Activated naive CD4-positive, alpha-beta T cell treated with anti-CD3 and anti-CD28 coated beads, Interleukin-2, amount 50 U/mL, for 72 hours (primary cell): ENCODE data around the gene BRAT1. TPM values are rescaled to one million over a fixed set of nuclear protein-coding genes. Genes with fewer than 3 reads are reported as not detected.

ENCODE experiments used
- ATAC-seq, 2 donors: fragments of 150-1000 bp; cut with Tn5 transposase; 2 replicates each; pipeline ENCODE4 v1.10.0; 2021; ENCODE audit warnings: mild to moderate bottlenecking in 2 of 2, moderate library complexity in 2 of 2
- DNase-seq, 2 donors: peaks; one replicate each; pipeline ENCODE4 v3.0.0; 2021 to 2022; ENCODE audit warnings: low spot score in 2 of 2
- H3K27ac Mint-ChIP-seq, 2 donors: one replicate each; pipeline ENCODE4 v1.8.0; 2022; ENCODE audit warnings: mild to moderate bottlenecking in 2 of 2, mixed read lengths in 2 of 2
- H3K36me3 Mint-ChIP-seq, 2 donors: one replicate each; pipeline ENCODE4 v1.8.0; 2022; ENCODE audit warnings: mixed read lengths in 2 of 2
- H3K9me3 Mint-ChIP-seq, 2 donors: one replicate each; pipeline ENCODE4 v1.8.0; 2022; ENCODE audit warnings: mixed read lengths in 2 of 2
- total RNA-seq, 2 donors: library from RNA; stranded (reverse); gene quantifications; one replicate each; pipeline ENCODE4 v1.2.3, GENCODE V29; 2022

Gene BRAT1
- total RNA-seq, 2 donors from 2014 or later, result 26.5 to 37.5 TPM

DNA sequence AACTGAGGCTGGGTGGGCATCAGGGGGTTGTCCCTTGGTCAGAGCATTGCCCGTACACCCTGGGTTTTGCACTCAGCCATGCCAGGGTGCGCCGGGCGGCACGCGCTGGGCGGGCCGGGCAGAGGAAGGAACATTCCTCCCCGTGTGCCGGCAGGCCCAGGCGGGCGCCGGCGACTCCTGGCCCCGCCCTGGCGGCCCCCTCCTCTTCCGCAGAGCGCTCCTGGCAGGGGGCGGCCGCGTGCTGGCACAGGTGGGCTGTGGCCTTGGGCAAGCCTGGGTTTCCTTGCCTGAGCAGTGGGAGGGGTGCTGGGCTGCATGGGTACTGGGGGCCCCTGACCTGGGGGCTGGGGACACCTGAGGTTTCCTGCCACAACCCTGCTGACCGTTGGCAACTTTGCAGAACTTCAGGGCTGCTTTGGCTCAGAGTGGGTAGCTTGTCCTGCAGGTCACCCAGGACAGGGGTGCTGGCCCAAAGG, 31.8 kb downstream of the BRAT1 start:
- no peak for DNase-seq
- H3K9me3 Mint-ChIP-seq, result no peaks in the 10 kb centered on the region
- ATAC-seq, result no peak
- H3K36me3 Mint-ChIP-seq, result peaks cover 0 to 6% of the 10 kb centered on the region in 2 donors
- H3K27ac Mint-ChIP-seq, result no peak overlapping the region

GRCh38 chr7:2522780-2523433, 32.4 kb downstream of the BRAT1 start:
- peak in 1 of 2 donors; percentile 53 for DNase-seq
- Mint-ChIP-seq H3K27ac (peak overlapping the region; percentile 14 to 72), H3K9me3 (no peaks in the 10 kb centered on the region), H3K36me3 (peaks cover 0 to 6% of the 10 kb centered on the region in 2 donors)
- ATAC-seq, result peak; percentile 1 to 12

GRCh38 chr7:2521952-2522591, 33.3 kb downstream of the BRAT1 start:
- Mint-ChIP-seq H3K36me3 (peaks cover 0 to 6% of the 10 kb centered on the region in 2 donors), H3K27ac (peak overlapping the region; percentile 4 to 72), H3K9me3 (no peaks in the 10 kb centered on the region)
- DNase-seq (peak; percentile 58 to 85), ATAC-seq (peak; percentile 35 to 74)

GRCh38 chr7:2521341-2521745, 34.0 kb downstream of the BRAT1 start:
- DNase-seq (no peak), ATAC-seq (peak in 1 of 2 donors; percentile 1)
- Mint-ChIP-seq H3K36me3 (peaks cover 0 to 6% of the 10 kb centered on the region in 2 donors), H3K9me3 (no peaks in the 10 kb centered on the region), H3K27ac (peak overlapping the region; percentile 4 to 72)

DNA sequence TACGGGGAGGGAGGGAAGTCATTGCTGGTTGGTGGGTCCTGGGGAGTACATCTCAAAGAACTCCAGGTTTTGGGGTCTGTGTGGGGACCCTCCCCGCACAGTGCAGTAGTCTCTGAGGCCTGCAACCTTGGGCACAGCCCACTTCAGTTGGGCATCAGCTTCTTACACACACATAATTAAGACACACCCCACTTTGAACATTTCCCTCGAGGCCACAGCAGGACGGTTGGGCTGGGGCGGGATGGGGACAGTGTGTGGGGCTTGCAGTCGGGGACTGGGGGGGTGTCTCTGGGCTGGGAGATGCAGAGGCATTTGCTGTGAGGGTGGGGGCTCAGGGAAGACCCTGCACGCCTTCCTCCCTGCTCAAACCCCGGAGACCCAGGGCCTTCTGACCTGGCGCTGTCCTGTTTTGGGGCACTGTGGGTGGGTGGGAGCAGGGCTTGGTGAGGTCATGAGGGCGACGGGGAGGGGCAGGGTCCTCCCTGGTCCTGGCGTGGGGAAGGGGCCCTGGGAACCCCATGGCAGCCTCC, 34.5 kb downstream of the BRAT1 start:
- DNase-seq, result no peak

DNA sequence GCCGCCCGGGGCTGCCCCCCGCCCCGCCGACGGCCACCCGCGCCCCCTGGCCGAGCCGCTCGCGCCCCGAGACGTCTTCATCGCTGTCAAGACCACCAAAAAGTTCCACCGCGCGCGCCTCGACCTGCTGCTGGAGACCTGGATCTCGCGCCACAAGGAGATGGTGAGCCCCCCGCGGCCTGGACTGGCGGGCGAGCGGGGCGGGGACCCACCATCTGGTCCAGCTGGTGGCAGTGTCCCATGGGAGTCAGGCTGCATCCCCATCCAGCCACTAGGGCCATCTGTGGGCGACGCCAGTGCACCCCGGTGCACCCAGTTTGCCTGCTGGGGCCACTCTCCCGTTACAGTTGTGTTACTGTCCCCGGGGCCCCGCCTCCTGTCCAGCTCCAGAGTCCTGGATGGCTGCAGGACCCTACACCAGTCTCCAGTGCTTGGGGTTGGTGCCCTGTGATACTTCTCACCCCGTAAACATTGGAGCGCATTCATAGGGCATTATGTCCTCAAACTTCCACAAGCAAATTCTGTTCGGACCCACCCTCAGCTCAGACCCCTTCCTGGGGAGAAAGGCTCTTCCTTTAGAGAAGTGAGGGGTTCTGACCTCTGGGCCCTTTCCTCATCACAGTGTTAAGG, 35.1 kb downstream of the BRAT1 start:
- peak overlapping the region; percentile 36 to 73 for H3K27ac Mint-ChIP-seq
- H3K36me3 Mint-ChIP-seq, result peaks cover 0 to 6% of the 10 kb centered on the region in 2 donors
- no peak for DNase-seq
- ATAC-seq, result peak; percentile 3 to 10
- H3K9me3 Mint-ChIP-seq, result no peaks in the 10 kb centered on the region

More for the DNA sequence above, 34.5 kb downstream of the BRAT1 start:
- Mint-ChIP-seq H3K9me3 (no peaks in the 10 kb centered on the region), H3K36me3 (peaks cover 0 to 6% of the 10 kb centered on the region in 2 donors), H3K27ac (peak overlapping the region in 1 of 2 donors; percentile 73)
- no peak for ATAC-seq

- H3K9me3 Mint-ChIP-seq, result no peaks in the 10 kb centered on the region
- peak; percentile 64 to 82 for ATAC-seq
- H3K27ac Mint-ChIP-seq, result peak within 1 kb of the TSS; percentile 36 to 73
- peaks cover 0 to 6% of the 10 kb centered on the region in 2 donors for H3K36me3 Mint-ChIP-seq
- DNase-seq, result peak; percentile 83 to 87
Observed at GRCh38 chr7:2519119-2519930, 36.0 kb downstream of the BRAT1 start, which contains the start of gene LFNG. TSS of gene LFNG (plus strand) at chr7:2519774. CDS start at chr7:2519862, 88 bp downstream.

- Mint-ChIP-seq H3K9me3 (no peaks in the 10 kb centered on the region), H3K36me3 (peaks cover 0 to 6% of the 10 kb centered on the region in 2 donors), H3K27ac (no peak overlapping the region)
- no peak for DNase-seq
- ATAC-seq, result no peak
Observed at GRCh38 chr7:2518737-2519118, 36.6 kb downstream of the BRAT1 start.

GRCh38 chr7:2517678-2518507, 37.4 kb downstream of the BRAT1 start:
- Mint-ChIP-seq H3K9me3 (no peaks in the 10 kb centered on the region), H3K36me3 (peaks cover 0 to 3% of the 10 kb centered on the region in 2 donors), H3K27ac (no peak overlapping the region)
- DNase-seq (no peak), ATAC-seq (no peak)

DNA sequence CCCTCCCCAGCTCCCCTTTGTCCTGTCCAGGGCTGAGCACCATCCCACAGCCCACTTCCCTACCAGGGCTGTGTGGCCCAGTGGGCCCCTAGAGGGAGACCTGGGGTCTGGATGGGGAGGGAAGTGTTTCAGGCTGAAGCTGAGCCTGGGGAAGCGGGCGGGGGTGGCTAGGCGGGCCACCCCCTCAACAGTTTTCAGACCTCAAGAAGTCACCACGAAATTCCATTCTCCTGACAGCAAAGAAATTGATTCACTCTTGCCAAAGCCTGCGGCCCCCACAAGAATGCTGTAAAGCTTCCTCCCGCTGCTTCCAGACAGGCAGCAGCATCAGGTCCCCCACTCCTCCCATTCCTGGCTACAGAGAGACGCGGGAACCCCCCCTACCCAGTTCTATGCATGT, 38.3 kb downstream of the BRAT1 start:
- ATAC-seq (no peak), DNase-seq (no peak)
- no peaks in the 10 kb centered on the region for H3K36me3 Mint-ChIP-seq
- no peaks in the 10 kb centered on the region for H3K9me3 Mint-ChIP-seq
- no peak overlapping the region for H3K27ac Mint-ChIP-seq

- H3K9me3 Mint-ChIP-seq, result no peaks in the 10 kb centered on the region
- H3K27ac Mint-ChIP-seq, result no peak overlapping the region
- ATAC-seq (no peak), DNase-seq (no peak)
- no peaks in the 10 kb centered on the region for H3K36me3 Mint-ChIP-seq
Observed at GRCh38 chr7:2516194-2516555, 39.1 kb downstream of the BRAT1 start.

DNA sequence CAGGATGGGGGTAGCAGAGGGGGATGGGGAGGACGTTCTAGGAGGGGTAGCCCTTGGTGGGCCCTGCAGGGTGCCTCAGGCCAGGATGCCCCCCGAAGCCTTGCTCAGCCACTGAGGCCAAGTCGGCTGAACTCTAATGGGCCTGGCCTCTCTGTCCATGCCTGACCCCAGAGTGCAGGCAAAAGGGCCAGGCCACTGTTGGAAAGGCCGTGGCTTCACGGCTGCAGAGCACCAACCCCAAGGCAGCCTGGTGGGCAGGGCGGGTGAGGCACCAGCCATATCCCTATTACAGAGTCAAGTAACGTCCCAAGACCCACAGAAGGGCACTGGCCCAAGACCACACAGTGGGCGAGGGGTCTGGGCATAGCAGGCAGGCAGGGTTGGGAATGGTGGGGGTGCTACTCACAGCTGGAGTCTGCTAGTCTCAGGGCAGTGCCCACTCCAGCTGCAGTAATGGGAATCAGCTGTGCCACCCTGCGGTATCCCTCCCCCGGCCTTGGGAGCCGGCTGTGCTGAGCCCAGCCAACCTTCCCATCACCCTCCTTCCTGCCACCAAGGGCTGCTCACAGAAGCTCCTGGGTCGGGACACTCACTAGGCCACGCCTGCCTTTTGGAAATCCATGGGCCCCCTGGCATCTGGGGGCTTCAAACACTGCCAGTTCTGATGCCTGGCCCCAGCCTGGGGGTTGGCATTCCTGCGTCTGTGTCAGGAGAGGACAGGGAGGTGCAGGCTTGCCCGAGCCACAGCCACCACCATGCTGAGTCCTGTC, 39.7 kb downstream of the BRAT1 start:
- ATAC-seq, result no peak
- no peak overlapping the region for H3K27ac Mint-ChIP-seq
- no peaks in the 10 kb centered on the region for H3K9me3 Mint-ChIP-seq
- no peaks in the 10 kb centered on the region for H3K36me3 Mint-ChIP-seq
- DNase-seq, result no peak

- no peak overlapping the region for H3K27ac Mint-ChIP-seq
- H3K36me3 Mint-ChIP-seq, result no peaks in the 10 kb centered on the region
- ATAC-seq, result no peak
- H3K9me3 Mint-ChIP-seq, result no peaks in the 10 kb centered on the region
- DNase-seq, result no peak
Observed at GRCh38 chr7:2514473-2515423, 40.6 kb downstream of the BRAT1 start.

- Mint-ChIP-seq H3K36me3 (no peaks in the 10 kb centered on the region), H3K9me3 (no peaks in the 10 kb centered on the region), H3K27ac (no peak overlapping the region)
- DNase-seq (no peak), ATAC-seq (no peak)
Observed at GRCh38 chr7:2513702-2514101, 41.6 kb downstream of the BRAT1 start.
